Stimulated activated CD4-positive, alpha-beta T cell treated with anti-CD3 and anti-CD28 coated beads, Interleukin-1b, Interleukin-23, amount 100 ng/mL, for 48 hours (primary cell): Measurements from ENCODE around the gene ACO1.
"Not testable (repeated sequence)": the region's sequence is repeated elsewhere in the genome, so short reads cannot be mapped to it uniquely, and the experiment has no call there.

Source experiments
- DNase-seq: peaks from one replicate; pipeline ENCODE4 v3.0.0-alpha.2; 2020

The ACO1 gene

DNA sequence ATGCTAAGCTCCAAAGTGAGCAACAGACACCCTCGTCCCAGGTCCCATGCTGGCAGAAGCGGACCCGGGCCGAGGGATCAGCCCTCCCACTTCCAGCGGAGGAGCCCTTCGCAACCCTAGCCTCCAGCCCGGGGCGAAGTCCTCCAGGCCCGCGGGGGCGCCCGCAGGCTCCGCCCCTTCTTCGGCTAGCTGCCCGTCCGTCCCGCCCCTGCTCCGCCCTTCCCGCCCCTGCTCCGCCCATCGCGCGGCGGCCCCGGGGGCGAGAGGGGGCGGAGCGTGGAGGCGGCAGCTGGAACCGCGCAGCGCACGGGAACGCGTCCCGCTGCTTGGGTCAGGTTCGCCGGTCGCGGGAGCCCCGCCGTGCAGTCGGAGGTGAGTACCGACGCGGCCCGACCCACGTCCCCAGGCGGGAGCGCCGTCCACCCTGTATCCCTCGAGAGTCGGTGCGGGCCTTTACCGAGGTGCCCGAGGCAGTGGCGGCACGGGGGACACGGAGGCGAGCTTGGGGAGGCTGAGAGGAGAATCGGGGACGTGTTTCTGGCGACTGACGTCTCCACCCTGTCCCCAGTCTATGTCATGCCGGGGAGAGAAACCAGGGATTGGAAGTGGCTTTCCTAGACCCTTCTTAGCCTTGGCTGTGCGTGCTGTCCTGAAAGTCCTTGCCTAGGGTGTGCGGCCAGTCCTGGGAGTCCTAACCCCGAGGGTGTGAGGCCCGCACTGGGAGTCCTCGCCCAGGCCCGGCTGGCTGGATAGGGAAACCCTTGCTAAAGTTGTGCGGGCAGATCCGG, at the start of gene ACO1:
Gene ACO1, plus strand, starts transcription at position 280 of the 788 bp plus-strand sequence. CDS start 20,864 bp downstream, outside the sequence.
- peak; percentile 80 for DNase-seq

DNA sequence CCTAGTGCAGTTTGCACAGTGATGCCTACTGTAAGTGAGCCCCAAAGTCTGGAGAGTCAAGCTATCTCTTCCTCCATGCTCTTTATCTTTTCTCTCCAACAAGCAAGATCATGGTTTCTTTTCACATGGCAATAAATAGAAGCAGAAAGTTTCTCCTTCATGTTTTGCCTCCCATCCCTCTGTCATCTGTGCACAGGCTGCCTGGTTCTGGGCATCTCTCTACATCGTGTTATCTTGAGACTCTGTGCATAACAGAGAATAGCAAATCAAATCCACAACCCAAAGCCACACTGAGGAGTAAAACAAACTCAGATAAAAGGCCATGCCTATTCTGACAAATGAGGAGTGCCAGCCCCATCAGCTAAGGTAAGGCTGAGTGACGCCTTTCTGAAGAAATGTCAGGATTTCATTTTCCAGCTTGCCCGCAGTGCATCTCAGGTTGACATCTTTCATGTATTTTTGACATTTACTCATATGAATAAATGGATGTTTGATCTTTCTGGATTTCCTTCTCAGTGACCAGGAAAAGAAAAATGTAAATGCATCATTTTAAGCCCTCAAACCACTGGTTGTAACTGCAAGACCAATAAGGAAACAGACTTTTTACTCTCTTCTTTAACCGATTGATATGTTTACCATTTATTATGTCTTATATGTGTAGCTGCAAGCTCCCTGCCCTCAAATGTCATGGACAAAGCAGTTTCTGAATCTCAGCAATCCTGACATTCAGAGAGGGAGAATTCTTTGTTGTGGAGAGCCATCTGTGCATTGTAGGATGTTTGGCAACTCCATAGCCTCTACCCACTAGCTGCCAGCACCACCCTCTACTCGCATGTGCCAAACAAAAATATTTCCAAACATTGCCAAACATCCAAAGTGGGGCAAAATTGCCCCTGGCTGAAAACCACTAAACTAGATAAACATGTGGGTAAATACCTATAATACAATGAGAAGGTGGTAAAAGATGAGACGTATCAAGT, 49.2 kb upstream of the ACO1 start:
- no peak for DNase-seq

DNA sequence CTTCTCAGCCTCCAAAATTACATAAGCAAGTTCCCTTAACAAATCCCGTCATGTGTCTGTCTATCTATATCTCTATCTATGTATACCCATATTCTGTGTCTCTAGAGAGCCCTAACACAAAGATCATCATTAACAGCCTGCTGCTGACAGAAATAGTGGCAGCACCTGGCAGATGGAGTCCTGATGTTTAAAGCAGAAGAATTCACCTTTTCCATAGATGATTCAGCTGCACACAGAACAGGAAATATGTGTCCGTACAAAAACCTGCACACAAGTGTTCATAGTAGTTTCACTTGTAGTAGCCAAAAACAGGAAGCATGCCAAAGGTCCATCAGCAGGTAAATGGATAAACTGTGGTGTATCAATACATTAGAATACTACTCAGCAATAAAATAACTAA, 45.0 kb upstream of the ACO1 start:
- no peak for DNase-seq

DNA sequence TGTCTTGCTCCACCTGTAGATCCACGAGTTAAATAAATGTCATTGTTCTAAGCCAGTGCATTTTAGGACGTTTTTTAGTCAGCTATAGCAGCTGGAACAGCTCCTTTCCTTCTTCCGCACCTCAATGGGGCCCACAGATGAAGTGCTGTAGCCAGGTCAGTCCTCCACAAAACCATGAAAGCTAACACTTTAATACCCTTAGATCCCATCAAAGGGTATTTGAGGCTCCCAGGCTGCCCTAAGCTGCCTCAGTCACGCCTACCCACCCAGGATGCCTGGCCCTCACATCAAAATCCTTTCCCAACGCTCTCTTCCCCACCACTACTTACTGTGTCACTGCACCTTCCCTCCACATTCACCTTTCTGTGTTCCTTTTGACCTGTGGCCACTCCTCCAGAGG, 44.1 kb upstream of the ACO1 start:
- DNase-seq: no peak

DNA sequence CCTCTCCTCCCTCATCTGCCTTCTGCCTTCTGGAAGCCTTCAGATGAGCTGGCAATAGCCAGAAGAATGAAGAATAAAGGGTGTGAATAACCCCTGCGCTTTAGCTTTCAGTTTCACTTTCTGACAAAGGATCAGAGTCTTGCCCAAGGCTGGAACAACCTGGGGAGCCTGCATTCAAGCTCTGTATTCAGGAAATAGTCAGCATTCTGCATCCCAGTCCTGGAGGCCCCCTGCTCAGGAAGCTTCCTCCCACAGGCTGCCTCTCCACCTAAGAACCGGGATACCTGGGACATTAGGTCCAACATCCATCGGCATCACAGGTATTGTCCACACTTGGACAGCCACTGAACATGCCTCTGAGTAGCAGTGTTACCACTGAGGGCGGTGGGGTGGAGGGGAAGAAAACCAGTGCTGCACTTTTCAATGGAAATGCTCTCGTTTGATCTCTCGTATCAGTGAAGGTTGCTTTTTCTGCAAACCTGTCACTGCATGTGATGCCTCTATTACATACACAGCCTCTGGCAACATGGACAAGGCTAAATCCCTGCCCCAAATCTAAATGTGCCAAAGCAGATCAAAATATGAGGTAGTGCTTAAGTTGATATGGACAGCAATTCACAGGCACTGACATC, 39.8 kb upstream of the ACO1 start:
- no peak for DNase-seq

DNA sequence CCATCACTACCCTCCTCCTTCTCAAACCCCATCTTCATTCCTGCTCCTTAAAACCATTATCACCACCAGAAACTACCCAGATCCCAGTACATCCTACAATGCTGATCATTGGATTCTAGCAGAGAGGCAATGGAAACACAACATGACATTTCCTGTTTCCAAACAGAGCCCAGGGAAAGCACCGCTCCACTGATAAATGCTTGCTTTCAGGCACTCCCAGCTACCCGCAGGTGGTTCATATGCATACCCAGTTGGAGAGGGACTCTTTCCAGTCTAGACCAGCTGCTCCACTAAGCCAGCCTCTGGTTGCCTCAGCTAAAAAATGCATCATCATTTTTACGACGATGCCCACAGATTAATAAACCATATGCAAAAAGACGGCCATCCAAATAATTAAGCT, 39.2 kb upstream of the ACO1 start:
- no peak for DNase-seq

DNA sequence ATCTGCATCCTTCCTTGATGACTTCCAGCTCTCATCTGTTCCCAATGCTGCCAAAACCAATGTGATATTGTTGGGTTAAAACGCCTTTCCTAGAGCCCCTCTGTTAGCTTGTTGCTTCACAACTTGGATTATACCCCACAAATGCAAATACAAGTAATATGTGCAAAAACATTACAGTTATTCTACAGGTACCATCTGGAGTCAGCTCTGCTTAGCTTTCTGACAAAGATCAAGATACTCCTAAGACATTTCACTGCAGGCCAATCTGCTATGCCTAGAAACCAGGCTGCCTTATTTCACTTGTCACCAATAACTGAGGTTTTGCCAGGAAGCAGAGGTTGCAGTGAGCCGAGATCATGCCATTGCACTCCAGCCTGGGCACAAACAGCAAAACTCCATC, 36.9 kb upstream of the ACO1 start:
- no peak for DNase-seq

DNA sequence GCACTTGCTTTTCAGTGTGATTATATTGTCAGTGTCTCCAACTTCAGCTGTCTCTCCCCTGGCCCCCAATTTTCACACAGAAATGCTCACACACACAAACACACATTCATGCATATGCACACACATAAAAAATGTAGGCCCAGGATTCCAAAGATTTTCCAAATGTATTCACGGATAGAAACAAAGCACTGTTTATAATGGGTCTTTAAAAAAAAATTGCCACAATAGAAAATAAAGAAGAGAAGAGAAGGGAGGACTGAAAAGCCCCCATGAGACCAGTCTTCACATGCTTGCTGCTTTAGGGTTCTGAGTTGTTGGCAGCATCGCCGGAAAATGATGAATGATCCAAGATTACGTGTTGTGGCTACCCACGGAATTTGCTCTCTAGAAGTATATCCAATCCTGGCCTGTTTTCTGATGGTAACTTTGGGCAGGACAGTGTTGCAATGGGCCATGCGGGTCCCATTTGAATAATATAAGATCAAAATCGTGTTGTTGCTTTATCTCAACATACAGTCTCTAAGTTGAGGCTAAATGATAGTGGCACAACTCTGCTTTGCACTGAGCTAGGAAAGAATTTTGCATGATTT, 36.2 kb upstream of the ACO1 start:
- DNase-seq: no peak

DNA sequence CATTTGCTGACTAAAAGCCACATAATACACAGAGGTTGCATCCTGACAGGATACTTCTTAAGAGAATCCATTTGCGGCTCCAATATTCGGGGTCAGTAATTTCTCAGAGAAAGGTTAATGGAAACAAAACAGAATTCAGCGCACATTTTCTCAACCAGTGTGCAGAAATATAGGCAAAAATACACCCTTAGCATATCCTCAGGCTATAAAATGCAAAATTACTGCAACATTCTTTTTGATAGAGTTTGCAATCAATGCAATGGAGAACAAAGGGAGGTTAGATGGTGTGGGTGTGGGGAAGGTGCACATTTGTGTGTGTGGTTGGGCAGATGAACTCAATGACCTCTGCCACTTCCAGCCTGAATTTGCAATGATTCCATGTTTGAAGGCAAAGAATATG, 35.4 kb upstream of the ACO1 start:
- DNase-seq: no peak

DNA sequence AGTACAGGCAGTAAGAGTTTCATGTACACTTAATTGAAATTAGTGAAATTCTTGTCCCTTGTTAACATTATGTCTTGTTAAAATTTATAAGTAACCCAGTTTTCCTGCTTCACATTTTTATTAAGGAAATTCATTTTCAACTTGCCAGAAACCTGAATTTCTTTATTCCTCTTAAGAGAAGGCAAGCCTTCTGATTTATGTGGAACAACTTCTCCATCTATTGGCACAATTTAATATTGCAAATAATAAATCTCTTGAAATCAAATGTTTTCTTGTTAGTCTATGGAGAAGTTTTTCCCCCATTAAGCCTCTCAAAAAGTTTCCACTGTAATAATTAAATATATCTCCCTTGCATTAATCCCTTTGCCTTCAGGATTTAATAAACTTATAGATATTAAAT, 33.8 kb upstream of the ACO1 start:
- DNase-seq: no peak

DNA sequence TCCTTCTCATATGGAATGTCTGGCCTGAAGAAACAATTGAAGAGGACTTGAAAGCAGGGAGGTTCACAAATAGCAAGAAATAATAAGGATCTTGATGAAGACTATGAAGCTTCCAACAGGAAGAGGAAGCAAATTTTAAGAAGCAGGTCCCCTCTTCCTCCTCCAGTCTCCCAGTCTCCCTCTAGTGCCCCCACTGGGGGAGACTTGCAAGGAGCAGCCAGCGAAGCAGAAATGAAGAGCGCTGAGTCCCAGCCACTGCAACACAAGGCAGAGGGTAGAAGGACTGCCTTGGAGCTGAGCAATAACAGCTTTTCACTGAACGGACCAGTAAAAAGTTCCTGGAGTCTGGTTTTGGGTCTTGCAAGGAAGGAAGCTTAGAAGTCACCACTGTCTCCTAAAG, 32.6 kb upstream of the ACO1 start:
- DNase-seq: no peak

DNA sequence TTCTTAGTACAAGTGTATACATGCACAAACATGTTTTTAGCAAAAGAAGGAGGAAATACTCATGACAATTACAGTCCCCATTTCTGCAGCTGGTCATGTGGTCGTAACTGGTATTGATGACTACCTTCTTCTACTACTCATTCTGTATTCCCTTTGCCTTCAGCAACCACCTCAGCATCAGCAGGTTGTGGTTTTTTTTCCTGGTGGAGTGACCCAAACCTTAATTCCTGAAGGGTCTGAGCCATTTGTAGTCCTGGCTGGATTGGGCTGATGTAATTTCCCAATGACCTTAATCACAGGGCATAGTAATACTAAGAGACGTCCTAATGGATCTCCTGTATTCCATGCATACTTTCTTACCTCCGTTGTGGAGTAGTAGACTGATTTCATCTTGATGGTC, 31.0 kb upstream of the ACO1 start:
- not testable (repeated sequence) for DNase-seq

DNA sequence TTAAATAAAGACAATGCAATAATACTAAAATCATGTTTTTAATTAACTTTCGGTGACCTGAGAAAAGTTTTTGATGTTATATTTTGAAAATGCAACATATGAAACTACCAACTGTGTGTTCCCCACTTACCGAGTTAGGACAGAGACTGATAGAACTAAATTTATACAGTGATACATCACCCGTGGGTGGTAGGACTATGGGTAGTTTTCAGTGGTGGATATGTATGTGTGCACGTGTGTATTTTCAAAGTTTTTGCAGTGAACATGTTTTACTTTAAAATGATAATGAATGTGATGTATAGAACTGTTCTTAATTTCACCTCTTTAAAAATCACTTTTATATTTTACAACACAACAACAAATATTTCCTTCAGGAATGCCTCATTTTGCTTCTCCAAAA, 25.0 kb upstream of the ACO1 start:
- no peak for DNase-seq

DNA sequence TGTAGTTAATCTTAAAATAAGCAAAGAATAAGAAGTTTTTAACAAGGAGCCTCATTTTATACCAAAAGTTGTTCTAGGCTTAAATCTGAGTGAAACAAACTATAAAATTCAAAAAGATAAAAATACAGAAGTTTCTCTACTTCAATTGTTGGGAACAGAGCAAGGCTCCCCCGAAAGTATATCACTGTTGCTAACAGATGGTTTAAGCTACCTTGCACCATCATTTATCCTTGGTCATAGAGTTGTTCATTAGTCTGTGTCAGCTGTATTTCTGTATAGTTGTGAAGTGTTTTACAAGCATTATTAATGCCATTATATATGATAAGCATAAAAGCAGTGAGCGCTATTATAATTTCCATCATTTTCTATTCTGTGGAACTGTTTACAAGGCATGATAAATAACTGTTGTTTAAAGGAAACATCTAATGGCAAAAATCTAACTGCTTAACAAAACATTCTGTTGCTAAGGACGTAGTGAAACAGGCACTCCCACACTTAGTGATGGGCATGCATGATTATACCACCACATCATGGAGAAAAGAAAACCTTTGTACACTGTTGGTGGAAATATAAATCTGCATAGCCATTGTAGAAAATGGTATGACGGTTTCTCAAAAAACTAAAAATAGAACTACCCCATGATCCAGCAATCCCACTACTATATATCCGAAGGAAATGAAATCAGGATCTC, 23.3 kb upstream of the ACO1 start:
- DNase-seq: no peak

DNA sequence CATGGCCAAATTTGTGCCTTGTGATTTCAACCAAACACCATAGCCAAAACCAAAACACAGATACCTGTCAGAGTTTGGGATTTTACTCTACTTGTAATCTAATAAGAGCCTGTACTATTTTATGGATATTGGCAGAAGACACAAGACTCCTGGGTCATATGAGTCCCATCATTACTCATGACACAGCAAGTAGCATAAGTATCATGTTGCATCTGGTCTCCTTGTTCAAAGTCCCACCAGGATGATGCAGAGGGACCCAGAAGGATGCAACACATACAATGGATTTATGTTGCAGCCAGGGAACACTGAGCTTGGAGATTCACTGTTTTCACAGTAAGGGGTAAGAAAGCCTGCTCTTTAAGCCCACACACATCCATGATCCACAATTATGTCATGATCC, 13.2 kb upstream of the ACO1 start:
- no peak for DNase-seq

DNA sequence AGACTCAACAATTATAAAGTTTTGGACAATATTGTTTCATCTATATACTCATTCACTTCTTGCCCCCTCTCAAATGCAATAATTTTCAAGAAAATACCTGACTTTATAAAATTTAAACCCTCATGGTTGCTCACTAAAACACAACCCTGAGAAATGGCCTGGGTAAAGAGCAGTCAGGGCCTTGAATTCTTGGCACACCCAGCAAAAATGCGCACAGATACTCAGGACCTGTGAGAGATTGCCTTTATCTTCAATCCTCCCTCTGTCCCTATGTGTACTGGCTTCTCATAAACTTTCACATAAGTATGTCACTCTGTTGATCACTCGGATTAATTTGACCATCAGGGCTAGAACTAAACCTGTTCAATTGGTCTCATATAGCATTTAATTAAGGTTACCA, 12.8 kb upstream of the ACO1 start:
- no peak for DNase-seq

DNA sequence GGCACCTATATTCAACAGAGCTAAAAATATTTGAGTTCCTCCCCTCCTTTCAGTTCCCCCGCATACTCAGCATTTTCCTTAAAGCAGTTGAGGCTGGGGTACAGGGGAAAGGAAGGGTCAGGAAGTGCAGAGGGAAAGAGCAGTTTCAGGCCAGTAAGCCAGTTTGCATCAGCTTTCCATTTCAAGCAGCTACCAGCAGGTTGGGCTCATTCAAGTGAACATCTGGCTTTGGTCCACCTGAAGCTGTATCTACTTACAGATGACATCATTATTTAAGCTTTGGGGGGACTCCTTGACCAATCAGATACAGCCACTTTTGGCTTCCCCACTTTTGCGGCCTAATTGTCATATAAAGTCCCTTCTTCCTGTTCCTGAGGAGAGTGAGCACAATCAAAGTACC, 8.2 kb upstream of the ACO1 start:
- DNase-seq: no peak

DNA sequence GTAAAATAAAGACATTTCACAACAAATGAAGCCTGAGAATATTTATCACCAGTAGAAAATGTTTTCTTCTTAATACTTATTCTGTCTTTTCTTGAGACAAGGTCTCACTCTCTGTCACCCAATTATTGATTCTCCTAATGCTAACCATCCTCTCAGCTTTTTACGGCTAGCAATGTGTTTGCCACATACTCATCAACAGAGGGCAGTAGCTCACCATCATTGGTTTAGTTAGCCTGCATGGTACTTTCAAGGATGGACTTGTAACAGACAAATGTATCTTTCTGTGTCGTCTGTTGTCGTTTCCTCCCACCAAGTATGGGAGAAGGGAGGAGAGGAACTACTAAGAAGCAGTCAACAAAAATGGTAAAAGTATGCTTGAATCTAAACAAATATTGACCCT, 5.9 kb upstream of the ACO1 start:
- DNase-seq: peak; percentile 12

DNA sequence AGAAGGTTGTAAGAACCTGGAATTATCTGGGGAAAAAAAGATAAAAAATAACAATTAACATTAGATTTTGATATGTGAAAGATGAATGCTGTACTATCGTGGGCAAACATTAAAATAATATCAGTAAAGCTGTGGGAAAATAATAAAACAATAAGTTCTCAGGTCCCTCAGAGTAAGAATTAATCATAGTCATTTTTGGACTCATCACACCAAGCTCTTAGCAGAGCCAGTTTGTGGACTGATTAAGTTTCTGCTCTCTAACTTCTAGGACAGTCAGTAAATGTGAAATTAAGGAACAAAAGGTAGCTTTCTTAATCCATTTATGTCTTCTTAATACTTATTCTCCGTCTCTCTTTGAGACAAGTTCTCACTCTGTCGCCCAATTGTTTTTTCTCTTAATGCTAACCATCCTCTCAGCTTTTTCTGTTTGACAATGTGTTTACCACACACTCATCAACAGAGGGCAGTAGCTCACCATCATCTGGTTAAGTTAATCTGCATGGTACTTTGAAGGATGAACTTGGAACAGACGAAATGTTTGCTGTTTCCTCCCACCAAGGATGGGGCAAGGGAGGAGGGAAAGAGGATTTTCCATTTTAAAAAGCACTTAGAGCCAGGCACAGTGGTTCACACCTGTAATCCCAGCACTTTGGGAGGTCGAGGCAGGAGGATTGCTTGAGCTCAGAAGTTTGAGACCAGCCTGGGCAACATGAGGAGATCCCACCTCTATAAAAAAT, 5.3 kb upstream of the ACO1 start:
- peak; percentile 27 for DNase-seq

DNA sequence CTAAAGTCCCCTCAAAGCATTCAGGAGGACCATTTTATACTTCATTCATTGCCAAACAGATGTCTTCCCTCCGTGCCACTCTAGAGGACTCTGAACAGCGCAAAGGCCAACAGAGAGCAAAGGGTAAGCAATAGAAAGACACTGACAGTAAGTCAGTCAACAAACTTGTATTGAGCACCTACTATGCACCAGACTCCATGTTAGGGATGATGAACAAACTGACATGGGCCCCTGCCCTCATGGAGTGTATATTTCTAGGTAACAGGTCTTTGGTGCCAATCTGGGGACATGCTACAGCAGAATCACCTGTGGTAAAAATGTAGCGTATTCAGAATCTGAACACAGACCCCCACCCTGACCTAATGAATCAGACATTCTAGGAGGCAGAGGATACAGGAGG, 3.5 kb upstream of the ACO1 start:
- DNase-seq: no peak

DNA sequence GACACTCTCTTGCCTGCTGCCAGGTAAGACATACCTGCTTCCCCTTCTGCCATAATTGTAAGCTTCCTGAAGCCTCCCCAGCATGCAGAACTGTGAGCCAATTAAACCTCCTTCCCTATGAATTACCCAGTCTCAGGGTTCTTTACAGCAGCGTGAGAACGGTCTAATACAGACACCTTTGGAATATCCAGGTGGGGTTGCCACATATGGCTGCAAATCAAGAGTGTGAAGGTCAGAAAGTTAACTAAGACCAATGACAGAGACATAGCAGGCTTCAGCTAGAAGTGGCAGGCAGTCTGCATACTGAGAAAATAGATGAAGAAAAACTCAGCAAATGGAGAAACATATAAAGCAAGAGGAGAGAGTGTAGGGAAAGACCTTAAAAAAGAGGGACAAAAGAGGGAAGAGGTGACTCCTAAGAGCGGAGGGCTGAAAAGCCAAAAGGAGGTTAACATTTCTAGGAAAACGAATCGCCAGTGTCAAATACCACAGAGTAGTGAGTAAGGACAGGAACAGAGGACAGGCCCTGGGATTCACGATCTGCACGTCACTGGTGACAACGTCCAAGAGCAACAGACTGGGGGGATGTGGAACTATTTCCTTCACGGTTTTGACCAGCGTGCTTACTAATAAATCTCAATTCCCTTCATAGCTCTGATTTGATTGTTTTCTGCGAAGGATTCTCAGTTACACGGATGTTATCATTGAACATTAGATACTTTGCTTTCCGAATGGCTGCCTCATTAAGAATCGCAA, 1.7 kb upstream of the ACO1 start:
- DNase-seq: no peak
